ENCODE measurements around the gene ATP6V1B1.

Gene ATP6V1B1

DNA sequence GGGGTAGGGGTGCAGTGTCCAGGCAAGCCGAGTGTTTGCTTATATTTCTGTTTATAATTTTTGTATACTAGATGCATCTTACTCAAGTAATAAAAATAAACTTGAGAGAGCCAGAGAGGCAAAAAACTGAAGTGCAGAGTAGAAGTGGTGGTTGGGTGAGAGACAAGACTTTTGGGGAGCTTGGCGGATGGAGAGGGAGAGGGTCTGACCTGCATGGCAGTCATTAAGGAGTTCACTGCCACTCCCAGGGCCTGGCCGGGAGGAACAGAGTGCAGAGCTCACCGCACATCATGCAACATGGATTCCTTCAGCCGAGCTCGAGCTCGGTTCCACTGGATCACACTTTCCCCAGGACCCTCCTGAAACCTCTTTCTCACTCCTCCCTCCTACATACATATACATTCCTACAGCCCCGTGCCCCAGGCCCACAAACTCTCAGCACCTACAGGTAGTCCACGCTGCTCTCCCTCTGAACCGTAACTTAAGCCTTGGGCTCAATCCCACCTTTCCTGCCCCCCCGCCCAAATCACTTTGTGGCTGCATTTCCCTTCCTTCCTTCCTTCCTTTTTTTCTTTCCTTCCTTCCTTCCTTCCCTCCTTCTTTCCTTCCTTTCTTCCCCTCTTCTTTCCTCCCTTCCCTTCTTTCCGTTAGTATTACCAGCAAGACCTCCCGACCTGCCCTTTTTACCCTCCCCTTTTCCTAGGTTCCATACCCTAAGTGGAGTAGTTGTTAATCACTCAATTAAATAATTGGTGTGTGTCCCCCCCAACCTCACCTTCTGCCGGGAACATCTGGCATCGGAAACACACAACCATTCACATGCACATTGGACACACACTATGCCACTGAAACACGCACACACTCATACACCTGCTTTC lies 37.1 kb upstream of the ATP6V1B1 start:
- no peak overlapping the region for H3K27ac ChIP-seq
- H3K4me3 ChIP-seq, result no peak overlapping the region

DNA sequence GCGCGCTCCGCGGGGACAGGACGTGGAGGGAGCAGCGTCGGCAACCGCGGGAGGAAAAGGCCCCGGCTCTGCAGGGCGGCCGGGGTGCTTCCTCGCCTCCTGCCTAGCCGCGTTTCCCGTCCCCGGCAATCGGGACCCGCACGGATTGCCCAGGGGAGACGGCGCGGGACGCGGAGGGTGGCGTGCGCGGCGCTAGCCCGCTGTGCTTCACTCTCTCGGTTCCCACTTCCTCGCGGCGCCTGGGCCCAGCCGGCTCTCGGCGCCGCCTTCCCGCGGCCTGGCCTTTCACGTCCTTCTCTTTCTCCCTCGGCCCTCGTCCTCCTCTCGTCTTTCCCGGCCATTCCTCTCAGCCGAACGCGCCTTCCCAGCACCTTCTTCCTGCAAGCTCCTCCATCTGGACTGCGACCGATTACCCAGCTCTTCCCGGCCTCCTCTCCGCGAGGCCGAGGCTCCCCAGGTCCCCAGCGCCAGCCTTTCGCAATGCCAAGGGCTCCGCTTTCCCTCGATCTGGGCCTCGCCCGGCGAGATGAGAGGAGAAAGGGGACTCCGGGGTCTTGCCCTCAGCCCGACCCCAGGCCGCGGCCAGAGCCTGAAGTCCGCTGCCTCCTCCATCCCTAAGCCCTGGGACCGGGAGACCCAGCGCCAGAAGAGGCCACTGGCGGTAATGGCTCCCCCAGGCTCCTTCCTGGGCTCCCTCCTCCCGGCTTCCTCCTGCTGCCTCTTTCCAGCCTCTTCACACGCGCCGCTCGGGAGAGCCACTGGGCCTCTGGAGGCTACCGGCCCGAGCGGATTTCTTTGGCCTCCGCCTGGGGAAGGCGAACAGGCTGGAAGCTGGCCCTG lies 34.3 kb upstream of the ATP6V1B1 start:
- Histone ChIP-seq H3K4me3 (peak overlapping the region; percentile 33 to 52 (median 44)), H3K27ac (peak overlapping the region in 9 of 21 experiments; percentile 3 to 68 (median 30))

DNA sequence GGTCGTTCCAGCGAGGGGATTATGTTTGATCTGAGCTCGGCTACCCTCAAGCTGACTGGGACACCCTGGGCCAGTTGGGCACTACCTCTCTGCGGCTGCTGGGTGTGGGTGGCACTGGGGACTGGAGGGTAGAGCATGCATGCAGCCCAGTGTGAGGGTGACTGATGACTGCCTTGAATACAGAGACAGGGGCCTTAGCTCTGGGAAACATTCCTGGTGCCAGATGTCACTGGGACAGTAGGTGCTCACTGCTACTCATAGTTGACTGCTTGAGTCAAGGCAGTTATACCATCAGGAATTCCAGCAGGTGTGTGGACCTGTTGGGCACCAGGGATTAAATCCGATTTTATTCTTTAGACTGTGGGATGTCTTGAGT lies 33.6 kb upstream of the ATP6V1B1 start:
- H3K27ac ChIP-seq, result peak overlapping the region in 5 of 21 experiments; percentile 30 to 68 (median 53)
- peak overlapping the region in 6 of 7 experiments; percentile 33 to 52 (median 42) for H3K4me3 ChIP-seq

DNA sequence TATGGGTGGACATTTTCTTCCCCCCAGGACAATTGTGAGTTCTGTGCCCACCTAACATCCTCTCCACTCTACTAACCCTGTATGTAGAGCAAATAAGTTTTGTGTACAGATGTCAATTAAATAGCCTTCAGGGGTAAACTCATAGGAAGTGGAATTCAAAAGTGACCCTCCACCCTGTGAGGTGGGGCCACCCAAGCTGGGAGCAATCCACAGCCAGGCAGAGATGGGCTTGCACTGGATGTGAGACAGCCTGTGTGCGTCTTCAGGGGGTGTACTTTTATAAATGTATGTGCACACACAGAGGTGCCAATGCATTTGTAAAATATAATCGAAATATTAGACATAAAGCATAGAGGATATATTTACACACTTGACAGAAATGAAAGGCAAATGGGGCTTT lies 33.1 kb upstream of the ATP6V1B1 start:
- H3K27ac ChIP-seq, result no peak overlapping the region
- H3K4me3 ChIP-seq, result no peak overlapping the region

DNA sequence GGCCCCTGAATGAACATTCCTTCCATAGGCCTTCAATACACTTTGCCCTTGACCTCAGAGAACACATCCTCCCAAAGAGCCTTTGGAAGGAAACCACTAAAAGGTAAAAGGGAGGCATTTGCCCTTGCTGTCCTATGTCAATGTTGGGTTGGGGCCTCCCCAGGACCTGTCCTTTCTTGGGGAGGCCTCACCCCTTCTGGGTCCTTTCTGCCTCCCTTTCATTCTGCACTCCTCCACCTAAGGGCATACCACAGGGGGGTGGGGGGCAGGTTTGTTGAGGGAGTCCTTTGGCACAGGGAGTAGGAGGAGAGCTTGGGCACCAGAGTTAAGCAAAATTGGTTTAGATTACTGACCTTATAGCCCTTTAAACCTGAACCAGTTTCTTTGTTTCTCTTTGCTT lies 32.5 kb upstream of the ATP6V1B1 start:
- no peak overlapping the region for H3K27ac ChIP-seq

DNA sequence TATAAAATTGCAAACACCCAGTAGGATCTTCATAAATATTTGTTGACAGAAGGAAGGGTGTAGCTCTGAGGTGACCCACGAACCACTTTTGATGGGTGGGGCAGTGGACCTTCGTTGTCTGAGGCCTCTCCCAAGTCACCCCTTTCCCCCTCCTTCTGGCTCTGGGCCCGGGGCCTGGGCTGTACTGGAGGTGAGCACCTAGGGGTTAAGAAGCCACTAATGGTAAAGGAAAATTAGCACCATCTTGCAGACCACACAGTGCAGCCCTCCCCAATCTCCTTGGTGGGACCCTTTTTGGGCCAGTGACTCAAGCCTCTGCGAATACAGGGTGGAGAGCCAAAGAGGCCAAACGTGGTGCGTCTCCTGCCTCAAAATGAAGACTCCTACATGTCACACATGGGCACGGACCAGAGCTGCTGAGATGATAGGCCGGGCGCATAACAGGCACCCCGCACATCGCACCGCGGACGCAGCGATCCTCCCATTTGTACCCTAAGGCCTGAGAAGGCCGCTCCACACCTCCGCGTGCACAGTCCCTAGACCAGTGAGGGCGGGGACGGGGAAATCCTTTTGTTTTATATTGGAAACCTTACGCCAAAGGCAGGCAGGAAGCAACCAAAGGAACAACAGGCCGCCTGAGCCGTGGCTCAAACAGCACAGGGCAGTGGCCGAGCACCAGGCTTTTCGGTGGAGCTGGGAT lies 31.9 kb upstream of the ATP6V1B1 start:
- H3K4me3 ChIP-seq, result no peak overlapping the region
- H3K27ac ChIP-seq, result no peak overlapping the region

More for the DNA sequence above, 32.5 kb upstream of the ATP6V1B1 start:
- no peak overlapping the region for H3K4me3 ChIP-seq

DNA sequence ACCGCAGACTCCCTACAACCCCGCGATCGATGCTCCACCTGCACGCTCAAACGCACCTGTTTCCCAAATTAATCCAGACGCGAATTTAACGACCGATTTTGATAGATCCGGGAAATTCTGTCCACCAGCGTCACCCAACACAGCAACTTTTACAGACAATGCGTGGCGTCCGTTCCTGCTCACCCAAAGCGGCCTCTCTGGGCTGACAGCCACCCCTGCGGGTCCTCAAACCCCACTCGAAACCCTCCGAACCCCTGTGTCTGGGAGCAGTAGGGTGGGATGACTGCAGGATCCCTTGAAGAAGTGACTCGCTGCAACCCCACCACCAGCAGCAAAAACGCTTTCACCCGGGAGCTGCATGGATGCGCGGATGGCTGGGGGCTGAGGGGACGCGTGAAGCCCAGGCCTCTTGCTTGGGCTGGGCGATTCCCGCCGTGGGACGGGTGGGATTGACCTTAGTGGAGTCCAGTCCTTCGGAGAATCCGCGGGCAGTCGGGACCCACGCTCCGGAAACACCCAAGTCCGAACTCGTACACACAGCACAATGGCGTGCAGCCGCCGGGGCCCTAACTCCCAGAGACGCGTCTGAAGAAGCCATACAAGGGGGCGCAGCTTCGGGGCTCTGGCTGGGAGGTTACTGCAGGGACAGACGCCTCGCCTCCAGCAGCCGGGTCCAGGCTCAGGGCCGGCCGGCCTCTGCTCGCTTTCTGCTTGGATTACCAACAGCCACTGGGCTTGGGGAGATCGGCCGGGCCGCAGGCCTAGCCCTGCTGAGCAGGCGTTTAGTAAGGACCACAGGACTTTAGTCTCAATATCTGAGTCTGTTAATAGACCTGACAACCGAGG lies 31.1 kb upstream of the ATP6V1B1 start:
- H3K4me3 ChIP-seq, result no peak overlapping the region
- H3K27ac ChIP-seq, result no peak overlapping the region

DNA sequence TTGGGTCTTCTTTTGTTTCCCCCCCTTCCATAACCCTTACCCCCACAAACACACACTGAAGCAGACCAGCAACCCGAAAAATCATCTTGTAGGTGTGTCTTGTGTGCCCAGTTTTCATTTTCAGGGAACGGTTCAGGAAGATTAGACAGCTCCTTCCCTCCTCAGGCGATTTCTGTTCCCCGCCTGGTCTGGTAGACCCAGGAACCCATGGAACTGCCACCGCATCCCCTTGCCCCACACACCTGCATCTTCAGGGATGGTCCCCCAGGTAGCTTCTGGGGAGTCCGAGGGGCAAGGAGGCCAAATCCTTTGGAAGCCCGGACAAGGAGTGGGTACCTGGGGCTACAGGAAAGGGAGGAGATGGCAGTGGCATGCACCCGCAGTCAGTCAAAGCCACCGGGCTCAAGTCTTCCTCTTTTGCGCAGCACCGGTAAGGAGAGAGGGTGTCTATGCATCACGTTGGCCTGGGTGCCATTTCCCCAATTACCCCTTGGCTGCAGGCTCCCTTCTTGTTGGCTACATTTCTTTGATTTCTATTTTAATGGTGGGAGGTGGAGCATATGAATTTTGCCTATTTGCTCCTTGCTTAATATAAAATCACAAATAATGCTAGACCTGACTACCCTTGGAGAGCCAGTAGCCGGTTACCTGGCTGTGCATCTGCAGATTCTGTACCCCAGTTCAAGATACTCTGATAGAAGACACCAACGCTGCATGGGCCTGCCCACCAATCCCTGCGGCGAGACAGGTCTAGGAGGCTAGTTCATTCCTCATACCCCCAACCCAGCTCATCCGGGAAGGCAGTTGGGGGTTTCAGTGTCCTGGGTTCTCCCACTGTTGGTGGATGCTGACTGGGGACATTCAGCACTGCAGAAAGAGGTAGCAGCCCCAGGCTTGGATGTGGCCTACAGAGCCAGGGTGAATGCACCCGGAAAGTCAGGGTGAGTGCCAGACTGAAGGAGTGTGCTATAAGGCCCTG lies 30.0 kb upstream of the ATP6V1B1 start:
- Histone ChIP-seq H3K4me3 (no peak overlapping the region), H3K27ac (no peak overlapping the region)

DNA sequence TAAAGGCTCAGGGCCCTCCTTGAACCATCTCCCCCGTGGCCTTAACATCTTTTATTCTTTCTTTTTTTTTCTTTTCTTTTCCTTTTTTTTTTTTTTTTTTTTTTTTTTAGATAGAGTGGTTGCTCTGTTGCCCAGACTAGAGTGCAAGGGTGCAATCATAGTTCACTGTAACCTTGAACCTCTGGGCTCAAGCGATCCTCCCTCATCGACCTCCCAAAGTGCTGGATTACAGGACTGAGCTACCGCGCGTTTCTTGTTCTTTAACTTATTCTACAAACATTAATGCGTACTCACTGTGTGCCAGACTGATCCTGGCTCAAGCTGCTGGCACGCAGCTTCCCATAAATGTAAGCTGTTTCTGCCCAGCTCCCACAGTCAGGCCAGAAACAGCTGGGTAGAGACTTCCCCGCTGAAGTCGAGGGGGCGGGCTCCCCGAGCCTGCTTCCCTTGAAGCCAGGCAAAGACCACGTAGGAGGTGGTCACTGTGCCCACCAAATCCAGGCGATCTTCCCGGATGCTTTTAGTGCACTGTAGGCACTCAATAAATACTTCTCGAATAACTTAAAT lies 29.2 kb upstream of the ATP6V1B1 start:
- H3K4me3 ChIP-seq, result no peak overlapping the region
- H3K27ac ChIP-seq, result no peak overlapping the region

DNA sequence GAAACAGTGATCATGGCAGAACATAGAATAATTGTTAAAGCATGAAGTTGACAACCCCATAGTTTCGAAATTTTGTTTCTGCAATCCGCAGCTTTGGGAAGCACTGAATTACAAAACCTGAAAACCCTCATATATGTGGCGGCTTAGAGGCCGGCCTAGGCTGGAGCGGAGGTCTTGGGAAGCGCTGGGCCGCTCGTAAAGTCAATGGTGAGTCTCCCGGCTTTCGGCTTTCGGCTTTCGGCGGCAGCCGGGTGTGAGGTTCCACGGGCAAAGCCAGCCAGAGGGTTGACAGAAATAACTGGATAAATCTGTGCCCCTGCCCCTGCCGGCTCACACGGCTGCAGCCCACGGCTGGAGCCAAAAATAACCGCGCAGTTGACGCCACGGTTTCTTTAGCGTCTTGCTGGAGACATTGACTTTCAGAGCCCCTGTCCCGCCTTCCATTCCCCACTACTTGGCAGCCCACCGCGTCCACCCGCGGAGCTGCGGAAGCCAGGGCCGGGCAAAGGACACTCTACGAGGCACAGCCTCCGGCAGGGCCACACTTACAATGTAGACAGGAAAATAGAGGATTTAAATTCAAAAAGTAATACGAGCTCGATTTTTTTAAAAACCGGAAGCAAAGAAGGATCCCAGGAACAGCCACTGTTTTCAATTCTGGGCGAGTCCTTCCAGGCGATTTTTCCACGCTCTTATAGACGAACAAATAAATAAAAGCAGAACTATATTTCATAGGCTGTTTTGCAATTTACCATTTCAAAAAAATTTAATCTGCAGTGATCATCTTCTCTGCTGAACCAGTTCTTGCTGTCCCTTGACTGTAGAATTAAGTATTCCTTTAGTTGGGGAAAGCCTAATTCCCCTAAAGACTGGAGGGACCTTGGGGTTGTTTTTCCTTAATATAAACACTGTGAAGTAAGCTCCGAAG lies 28.3 kb upstream of the ATP6V1B1 start:
- no peak overlapping the region for H3K27ac ChIP-seq
- H3K4me3 ChIP-seq, result peak overlapping the region in 1 of 7 experiments; percentile 4

DNA sequence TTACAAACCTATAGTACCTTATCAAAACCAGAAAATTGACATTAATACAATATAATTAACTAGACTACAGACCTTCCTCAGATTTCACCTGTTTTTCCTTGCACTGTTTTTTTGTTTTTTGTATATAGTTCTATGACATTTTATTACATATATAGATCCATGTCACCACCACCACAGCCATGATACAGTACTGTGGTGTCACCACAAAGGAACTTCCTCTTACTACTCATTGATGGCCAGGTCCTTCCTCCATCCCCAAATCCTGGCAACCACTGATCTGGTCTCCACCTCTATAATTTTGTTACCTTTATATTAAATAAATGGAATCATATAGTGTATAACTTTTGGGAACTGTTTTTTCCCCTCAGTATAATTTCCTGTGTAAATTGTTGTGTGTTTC lies 19.4 kb upstream of the ATP6V1B1 start:
- H3K4me3 ChIP-seq, result no peak overlapping the region

DNA sequence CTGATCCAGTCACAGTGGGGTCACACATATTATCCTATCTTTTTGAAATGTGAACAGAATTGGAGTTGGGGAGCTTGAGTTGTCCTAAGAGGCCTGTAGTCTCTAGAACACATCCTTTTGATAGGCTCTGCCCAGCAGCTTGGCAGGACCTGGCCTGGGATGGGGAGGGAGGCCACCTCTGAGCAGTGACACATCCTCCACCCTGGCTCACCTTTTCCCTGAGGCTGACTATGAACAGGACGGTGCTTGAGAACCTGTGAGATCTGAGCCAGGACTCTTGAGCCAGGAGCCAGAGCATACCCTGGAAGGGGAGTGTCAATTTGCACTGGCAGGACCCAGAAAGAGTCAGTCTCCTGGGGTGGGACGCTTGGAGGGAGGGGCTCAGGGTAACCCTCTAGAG lies 17.7 kb upstream of the ATP6V1B1 start:
- no peak overlapping the region for H3K4me3 ChIP-seq
- no peak overlapping the region for H3K27ac ChIP-seq

More for the DNA sequence above, 19.4 kb upstream of the ATP6V1B1 start:
- H3K27ac ChIP-seq, result no peak overlapping the region

DNA sequence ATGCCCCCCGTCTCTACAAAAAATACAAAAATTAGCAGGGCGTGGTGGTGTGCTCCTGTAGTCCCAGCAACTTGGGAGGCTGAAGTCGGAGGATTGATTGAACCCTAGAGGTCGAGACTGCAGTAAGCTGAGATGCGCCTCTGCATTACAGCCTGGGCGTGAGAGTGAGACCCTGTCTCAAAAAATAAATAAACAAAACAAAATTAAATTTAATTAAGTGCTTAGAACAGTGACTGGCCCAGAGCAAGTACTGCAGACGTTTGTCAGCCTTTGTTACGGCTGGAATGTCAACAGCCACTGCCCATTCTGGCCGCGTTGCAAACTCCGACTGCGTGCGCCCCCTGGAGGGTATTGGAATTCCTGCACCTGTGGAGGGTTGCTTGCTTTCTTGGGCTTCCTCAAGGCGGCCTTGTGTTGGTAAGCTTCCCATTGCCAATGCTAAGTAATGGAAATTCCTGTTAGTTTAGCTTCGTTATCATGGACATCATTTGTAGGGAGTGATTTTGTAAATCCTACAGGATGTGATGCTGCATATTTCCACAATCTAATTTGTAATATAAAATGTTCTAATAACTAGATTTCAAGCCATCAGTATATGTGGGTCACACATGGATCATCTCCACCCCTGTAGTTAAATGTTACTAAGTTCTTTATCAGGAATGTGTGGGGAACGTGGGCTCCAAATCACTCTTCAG lies 15.9 kb upstream of the ATP6V1B1 start:
- no peak overlapping the region for H3K4me3 ChIP-seq

DNA sequence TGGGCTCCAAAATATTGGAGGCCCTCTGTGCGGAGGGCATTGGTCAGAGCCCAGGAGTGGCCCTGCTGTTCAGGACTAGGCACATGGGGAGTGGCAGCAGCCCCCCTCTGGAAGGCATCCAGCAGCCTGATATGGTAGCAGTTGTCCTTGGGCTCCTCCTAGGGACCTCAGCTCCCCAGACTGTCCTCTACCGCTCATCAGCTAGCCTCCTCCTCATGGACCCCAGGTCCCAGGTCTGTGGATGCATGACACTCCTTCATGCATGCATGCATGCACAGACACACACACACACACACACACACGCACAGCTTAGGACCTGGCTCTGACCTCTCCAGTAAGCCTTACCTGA lies 15.4 kb upstream of the ATP6V1B1 start:
- Histone ChIP-seq H3K4me3 (no peak overlapping the region), H3K27ac (no peak overlapping the region)

More for the DNA sequence above, 15.9 kb upstream of the ATP6V1B1 start:
- H3K27ac ChIP-seq, result no peak overlapping the region

DNA sequence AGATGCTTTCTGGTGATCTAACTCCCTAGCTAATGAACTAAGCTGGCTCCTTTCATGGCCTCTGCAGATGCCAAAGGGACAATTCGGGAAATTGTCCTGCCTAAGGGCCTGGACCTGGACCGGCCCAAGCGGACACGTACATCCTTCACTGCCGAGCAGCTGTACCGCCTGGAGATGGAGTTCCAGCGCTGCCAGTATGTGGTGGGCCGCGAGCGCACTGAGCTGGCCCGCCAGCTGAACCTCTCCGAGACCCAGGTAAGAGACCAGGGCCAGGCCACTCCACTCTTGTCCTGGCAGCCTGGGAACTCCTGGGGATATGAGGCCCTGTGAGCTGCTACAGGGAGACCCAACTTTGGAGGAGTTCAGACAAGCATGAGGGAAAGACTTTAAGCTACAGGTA lies 14.7 kb upstream of the ATP6V1B1 start:
- Histone ChIP-seq H3K4me3 (no peak overlapping the region), H3K27ac (no peak overlapping the region)

DNA sequence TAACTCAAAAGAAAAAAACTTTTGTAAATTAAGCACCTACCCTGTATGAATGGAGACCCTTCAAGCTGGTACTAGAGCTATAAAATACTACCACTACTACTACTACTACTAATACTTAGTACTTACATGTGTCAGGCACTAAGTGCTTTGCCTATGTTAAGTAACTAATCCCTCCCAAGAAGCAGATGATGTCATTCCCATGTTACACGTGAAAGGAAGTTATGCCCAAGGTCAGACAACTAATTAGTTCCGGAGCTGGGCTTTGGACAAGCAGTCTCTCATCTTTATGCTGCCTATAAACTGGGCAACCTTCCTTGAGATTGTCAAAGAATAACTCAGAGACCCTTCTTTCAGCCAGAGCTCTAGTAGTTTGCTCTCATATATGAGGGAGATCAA lies 13.9 kb upstream of the ATP6V1B1 start:
- H3K4me3 ChIP-seq, result no peak overlapping the region
- no peak overlapping the region for H3K27ac ChIP-seq
